Muscle of leg (tissue), 11 donors: ENCODE measurements around the gene ZNF362. TPM values are rescaled to one million over a fixed set of nuclear protein-coding genes. Genes with fewer than 3 reads are reported as not detected.

Experiments used
- DNase-seq: peaks from one replicate; pipeline ENCODE4 v3.0.0; 2013
- H3K27ac ChIP-seq: one replicate; pipeline ENCODE4 v1.5.1; 2013; ENCODE audit warnings: mild to moderate bottlenecking, low read length, control low read depth
- H3K27me3 ChIP-seq: one replicate; pipeline ENCODE4 v1.6.1; 2013; ENCODE audit warnings: low read length; ENCODE audit not compliant: control insufficient read depth, insufficient read depth
- H3K36me3 ChIP-seq: one replicate; pipeline ENCODE4 v1.6.1; 2013; ENCODE audit warnings: low read length; ENCODE audit not compliant: control insufficient read depth, insufficient read depth
- H3K4me1 ChIP-seq: one replicate; pipeline ENCODE4 v1.6.1; 2013; ENCODE audit warnings: low read length; ENCODE audit not compliant: control insufficient read depth, insufficient read depth
- H3K4me3 ChIP-seq: one replicate; pipeline ENCODE4 v1.5.1; 2013; ENCODE audit warnings: low read length, control low read depth
- H3K9me3 ChIP-seq: replicated peaks from 2 replicates; pipeline ENCODE4 v1.6.1; 2013; ENCODE audit warnings: low read depth, low read length; ENCODE audit not compliant: control insufficient read depth
- WGBS: methylation state at CpG from one replicate; pipeline ENCODE4 v1.1.5; 2013; ENCODE audit warnings: missing lambda C conversion rate; ENCODE audit not compliant: insufficient coverage; 5-methylcytosine and 5-hydroxymethylcytosine counted together
- polyA plus RNA-seq, 8 donors: library from polyadenylated mRNA; unstranded; fragments of 120-200 nt; gene quantifications; one replicate each; pipeline versions ENCODE4 v1.2.1 to v1.2.3, GENCODE V29; 2013; ENCODE audit warnings: inconsistent platforms in 1 of 8, low replicate concordance in 1 of 8; ENCODE audit not compliant: insufficient read length in 8 of 8, insufficient read depth in 1 of 8
- total RNA-seq: library from RNA; stranded (reverse); fragments of 120-200 nt; gene quantifications from one replicate; pipeline ENCODE4 v1.2.4, GENCODE V29; 2013

ZNF362 gene
- total and polyA plus RNA-seq, 9 donors: 16.1 to 44.1 (median 36.0) TPM

DNA sequence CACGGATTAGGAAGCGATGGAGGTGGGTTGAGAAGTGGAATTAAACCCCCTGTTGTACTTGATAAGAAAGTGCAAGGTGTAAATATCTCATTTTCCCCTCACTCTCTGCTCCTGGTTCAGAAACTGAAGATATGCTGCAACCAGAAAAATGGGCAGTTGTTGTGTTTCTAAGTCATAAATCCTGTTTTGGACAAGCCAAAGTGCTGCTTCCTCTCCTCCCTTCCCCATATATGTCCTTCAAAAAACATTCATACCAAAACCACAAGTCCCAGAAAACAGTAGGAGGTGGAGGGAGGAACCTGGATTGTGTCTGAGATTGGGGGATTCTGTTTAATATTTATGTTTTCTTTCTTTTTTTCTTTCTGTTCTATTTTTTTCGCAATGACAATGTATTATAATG is 13.6 kb upstream of the ZNF362 start:
- Histone ChIP-seq H3K4me3 (no peak overlapping the region), H3K27me3 (no peaks in the 10 kb centered on the region), H3K9me3 (no peaks in the 10 kb centered on the region), H3K36me3 (no peaks in the 10 kb centered on the region), H3K4me1 (no peaks in the 10 kb centered on the region), H3K27ac (no peak overlapping the region)
- no peak for DNase-seq
- no CpG with 5 or more reads among the region's 3 CpGs for WGBS

DNA sequence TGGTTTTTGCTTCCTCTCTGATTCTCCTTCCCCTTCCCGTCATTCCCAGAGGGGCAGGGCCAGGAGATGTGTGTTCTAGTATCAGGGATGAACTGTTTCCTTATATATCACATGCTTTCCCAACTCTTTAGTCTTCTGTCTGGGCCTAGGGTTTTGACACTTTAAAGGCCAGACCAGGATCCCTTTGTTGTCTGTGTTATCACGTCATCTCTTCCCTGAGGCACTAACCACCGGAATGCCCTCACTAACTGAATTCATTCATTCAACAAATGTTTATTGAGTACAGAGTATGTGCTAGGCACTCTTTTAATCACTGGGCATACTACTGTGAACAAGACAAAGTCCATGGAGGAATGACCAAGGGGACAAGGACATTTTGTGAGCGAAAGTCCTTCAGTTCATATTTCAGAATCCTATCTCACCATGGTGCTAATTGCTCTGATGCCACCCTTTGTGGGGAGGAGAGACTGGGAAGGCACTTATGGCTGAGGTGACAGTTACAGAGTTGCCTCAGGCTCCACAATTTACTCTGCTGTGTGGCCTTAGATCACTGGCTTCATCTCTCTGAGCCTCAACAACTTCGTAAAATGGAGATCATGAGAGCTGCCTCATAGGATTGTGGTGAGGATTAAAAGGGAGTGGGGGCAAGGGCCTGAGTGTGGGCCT is 12.0 kb upstream of the ZNF362 start:
- Histone ChIP-seq H3K9me3 (no peaks in the 10 kb centered on the region), H3K4me1 (no peaks in the 10 kb centered on the region), H3K27me3 (peaks cover 2% of the 10 kb centered on the region), H3K4me3 (no peak overlapping the region), H3K27ac (peak overlapping the region; percentile 1), H3K36me3 (no peaks in the 10 kb centered on the region)
- DNase-seq: peak; percentile 45
- 100% methylated on average over 1 of the region's 5 CpGs for WGBS

DNA sequence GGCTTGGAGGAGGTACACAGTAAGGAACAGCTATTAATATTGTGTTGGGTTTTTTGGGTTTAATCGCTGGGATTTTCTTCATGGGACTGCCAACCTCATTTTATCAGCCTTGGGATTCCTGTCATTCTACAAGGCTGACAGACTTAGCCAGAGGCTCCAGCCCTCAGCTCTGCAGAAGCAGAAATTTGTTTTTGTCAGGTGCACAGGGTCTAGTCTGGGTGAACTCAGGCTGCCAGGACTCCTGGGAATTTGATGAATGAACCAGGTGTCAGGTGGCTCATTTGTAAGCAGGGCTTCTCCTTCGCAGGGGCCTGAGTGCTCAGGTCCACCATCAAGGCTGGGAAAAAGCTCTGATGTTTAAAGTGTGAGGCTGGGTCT is 11.5 kb upstream of the ZNF362 start:
- H3K27me3 ChIP-seq: peaks cover 2% of the 10 kb centered on the region
- no CpG with 5 or more reads among the region's 2 CpGs for WGBS

DNA sequence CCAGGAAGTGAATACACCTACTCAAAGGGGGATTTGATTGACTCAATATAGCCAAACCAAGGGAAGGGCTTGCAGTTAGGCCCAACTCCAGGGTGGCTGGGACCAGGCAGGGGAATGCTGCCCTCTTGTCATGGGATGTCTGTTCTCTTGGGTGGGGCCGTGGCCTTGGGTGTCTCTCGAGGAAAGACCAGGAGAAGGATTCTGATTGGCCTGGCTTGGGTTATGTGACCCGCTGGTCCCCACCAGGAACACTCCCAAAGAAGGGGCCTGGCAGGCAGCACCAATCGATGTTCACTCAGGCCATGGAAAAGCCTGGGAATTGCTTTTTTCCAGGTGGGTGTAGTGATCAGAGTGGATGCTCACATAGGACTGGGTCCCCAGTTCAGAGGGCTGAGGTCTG is 10.1 kb upstream of the ZNF362 start:
- no peaks in the 10 kb centered on the region for H3K9me3 ChIP-seq
- H3K4me1 ChIP-seq: no peaks in the 10 kb centered on the region
- H3K36me3 ChIP-seq: no peaks in the 10 kb centered on the region
- WGBS: 42% methylated on average over 2 of the region's 4 CpGs
- DNase-seq: no peak
- no peak overlapping the region for H3K27ac ChIP-seq
- peaks cover 2% of the 10 kb centered on the region for H3K27me3 ChIP-seq
- no peak overlapping the region for H3K4me3 ChIP-seq

More for the DNA sequence above, 11.5 kb upstream of the ZNF362 start:
- Histone ChIP-seq H3K27ac (no peak overlapping the region), H3K36me3 (no peaks in the 10 kb centered on the region), H3K4me1 (no peaks in the 10 kb centered on the region), H3K4me3 (no peak overlapping the region), H3K9me3 (no peaks in the 10 kb centered on the region)
- no peak for DNase-seq

DNA sequence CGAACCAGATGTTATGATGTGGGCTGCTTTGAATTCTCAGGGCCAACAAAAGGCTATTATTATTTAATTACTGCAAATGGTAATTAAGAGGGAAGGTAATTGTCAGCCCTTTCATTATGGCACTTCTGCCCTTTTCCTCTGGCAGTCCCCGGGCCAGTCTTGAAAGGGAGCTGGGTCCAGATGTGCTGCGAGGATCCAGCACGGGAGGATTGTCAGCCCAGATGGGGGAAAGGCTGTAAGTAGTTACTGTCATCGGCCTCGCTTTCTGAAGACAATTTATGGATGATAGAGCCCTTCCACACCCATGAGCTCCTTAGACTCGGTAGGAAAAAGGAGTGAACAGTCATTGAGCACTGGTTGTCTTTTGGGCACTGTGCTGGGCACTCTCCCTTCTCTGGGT is 8.7 kb upstream of the ZNF362 start:
- Histone ChIP-seq H3K4me3 (no peak overlapping the region), H3K27me3 (peaks cover 5% of the 10 kb centered on the region), H3K36me3 (no peaks in the 10 kb centered on the region), H3K27ac (no peak overlapping the region), H3K4me1 (no peaks in the 10 kb centered on the region), H3K9me3 (no peaks in the 10 kb centered on the region)
- DNase-seq: no peak
- 0% methylated on average over 1 of the region's 7 CpGs for WGBS

DNA sequence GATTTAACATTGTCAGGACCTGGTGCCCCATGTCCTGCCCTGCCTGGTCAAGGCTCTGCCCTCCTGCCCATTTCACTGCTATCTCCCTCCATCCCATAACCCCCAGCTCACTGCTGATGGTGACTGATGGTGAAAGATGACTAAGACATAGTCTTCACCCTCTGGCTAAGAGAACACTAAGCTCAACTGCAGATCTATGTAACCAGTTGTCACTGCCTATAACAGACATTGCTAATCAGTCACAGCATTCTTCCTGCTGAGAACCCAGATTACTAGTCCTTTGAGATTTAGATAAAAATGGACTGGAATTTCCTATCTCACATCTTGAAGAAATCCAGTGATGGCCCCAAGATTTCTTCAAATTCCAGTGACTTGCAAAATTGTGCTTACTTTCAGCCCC is 8.0 kb upstream of the ZNF362 start:
- Histone ChIP-seq H3K4me1 (no peaks in the 10 kb centered on the region), H3K27me3 (peaks cover 5% of the 10 kb centered on the region), H3K9me3 (no peaks in the 10 kb centered on the region), H3K27ac (no peak overlapping the region), H3K36me3 (no peaks in the 10 kb centered on the region), H3K4me3 (no peak overlapping the region)
- no peak for DNase-seq

DNA sequence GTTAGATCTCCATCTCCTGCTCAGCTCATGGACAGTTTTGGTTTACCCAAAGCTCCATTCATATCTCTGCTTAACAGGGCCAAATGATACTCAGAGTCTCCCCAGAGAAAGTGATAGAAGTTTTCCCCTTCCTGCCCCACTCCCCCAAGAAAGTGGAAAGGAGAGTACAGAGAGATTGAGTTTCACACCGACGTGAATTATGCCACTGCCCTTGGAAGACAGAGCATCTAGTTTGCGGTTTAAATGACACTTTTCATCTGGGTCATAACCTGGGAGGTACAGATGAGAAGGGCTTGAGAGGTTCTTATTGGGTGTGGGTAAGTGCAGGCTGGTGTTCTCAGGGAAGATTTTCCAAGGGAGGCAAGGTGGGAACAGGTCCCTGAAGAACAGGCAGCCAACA is 6.9 kb upstream of the ZNF362 start:
- DNase-seq: no peak
- no peaks in the 10 kb centered on the region for H3K9me3 ChIP-seq
- H3K4me3 ChIP-seq: no peak overlapping the region
- H3K4me1 ChIP-seq: no peaks in the 10 kb centered on the region
- H3K27ac ChIP-seq: no peak overlapping the region
- H3K36me3 ChIP-seq: no peaks in the 10 kb centered on the region
- WGBS: no CpG with 5 or more reads among the region's 3 CpGs
- H3K27me3 ChIP-seq: peaks cover 5% of the 10 kb centered on the region

DNA sequence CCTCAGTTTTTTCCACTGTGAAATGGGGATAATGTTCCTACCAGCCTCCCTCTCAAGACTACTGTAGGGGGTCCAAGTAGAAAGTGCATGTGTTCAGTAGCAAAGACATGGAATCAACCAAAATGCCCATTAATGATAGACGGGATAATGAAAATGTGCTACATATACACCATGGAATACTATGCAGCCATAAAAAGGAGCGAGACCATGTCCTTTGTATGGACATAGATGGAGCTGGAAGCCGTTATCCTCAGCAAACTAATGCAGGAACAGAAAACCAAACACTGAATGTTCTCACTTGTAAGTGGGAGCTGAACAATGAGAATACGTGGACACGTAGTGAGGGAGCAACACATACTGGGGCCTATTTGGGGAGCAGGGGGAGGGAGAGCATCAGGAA is 6.1 kb upstream of the ZNF362 start:
- peaks cover 5% of the 10 kb centered on the region for H3K27me3 ChIP-seq
- no peak overlapping the region for H3K4me3 ChIP-seq
- no peaks in the 10 kb centered on the region for H3K36me3 ChIP-seq
- no peaks in the 10 kb centered on the region for H3K9me3 ChIP-seq
- no peak overlapping the region for H3K27ac ChIP-seq
- no peak for DNase-seq
- peaks cover 2% of the 10 kb centered on the region for H3K4me1 ChIP-seq
- 94% methylated on average over 2 of the region's 5 CpGs for WGBS

DNA sequence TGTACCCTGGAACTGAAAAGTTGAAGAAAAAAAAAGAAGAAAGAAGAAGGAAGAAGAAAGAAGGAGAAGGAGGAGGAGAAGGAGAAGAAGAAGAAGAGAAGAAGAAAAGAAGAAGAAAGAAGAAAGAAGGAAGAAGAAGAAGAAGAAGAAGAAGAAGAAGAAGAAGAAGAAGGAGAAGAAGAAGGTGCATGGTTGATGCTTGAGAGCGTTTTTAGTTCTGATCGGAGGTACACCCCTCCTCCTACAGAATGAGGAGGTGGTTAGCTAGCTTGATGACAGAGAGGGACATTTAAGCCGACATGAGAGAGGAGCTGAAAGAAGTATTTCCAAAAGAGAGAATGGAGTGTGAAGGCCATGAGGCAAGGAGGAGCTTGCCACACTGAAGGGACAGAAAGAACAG is 5.6 kb upstream of the ZNF362 start:
- no peak overlapping the region for H3K27ac ChIP-seq

DNA sequence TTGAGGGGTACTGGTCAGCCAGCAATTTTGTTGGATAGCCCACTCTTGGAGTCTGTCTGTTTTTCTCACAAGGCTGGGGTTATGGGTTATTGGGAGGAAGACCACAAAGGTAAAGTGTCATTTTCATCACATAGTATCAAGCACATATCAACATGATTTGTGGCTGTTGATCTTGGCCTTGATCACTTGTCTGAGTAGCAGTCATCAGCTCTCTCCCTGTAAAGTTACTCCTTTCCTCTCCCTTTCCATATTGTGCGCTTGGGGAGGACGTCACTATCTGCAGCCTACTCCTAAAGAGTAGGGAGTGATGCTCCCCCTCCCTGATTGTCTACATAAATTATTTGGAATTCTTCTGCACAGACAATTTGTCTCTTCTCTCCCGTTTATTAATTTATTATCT is 1.8 kb upstream of the ZNF362 start:
- Histone ChIP-seq H3K9me3 (no peaks in the 10 kb centered on the region), H3K27ac (no peak overlapping the region)
- 17% methylated on average over 1 of the region's 3 CpGs for WGBS

More for the DNA sequence above, 5.6 kb upstream of the ZNF362 start:
- Histone ChIP-seq H3K36me3 (no peaks in the 10 kb centered on the region), H3K4me1 (peaks cover 7% of the 10 kb centered on the region), H3K27me3 (peaks cover 5% of the 10 kb centered on the region), H3K4me3 (no peak overlapping the region), H3K9me3 (no peaks in the 10 kb centered on the region)
- WGBS: 50% methylated on average over 1 of the region's 3 CpGs
- no peak for DNase-seq

More for the DNA sequence above, 1.8 kb upstream of the ZNF362 start:
- Histone ChIP-seq H3K36me3 (peaks cover 1% of the 10 kb centered on the region), H3K4me1 (peaks cover 25% of the 10 kb centered on the region), H3K27me3 (peaks cover 3% of the 10 kb centered on the region), H3K4me3 (no peak overlapping the region)
- DNase-seq: no peak
